22Rv1 (cell line): Measurements from ENCODE around the gene TBC1D13.
"Not testable (repeated sequence)": the region's sequence is repeated elsewhere in the genome, so short reads cannot be mapped to it uniquely, and the experiment has no call there.

Experiments used
- H3K27ac ChIP-seq: fragments of 450-650 bp; 2 replicates; pipeline ENCODE4 v1.5.1; 2017
- ZFX ChIP-seq: fragments of 450-650 bp; IDR thresholded peaks from 2 replicates; pipeline ENCODE4 v1.6.1; 2017; ENCODE audit warnings: antibody characterized with exemption, borderline replicate concordance
- TF ChIP-seq, protein P1 (sequence below): fragments of 450-650 bp; IDR thresholded peaks from 2 replicates; pipeline ENCODE4 v1.5.1; 2017; ENCODE audit warnings: mild to moderate bottlenecking

Gene TBC1D13

DNA sequence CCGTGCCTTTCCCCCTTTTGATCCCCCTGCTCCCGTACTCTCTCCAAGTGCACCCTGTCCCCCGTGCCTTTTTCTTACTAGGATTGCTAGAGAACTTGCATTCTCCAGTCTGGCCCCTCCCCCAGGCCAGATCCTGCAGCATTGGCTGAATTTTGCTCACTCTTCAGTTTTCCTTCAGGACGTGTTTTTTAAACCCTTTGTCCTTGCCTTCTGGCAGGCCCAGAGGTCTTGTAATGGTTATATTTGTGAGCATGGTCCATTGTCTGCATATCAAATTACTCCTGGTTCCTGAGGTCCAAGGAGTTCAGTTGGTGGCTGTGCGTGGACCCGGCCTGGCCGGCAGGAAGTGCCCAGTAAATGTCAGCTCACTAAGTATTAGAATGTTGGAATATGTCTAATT, 606 bp downstream of the TBC1D13 start:
- no peak for TF ChIP-seq ZFX
- TF ChIP-seq, protein P1, sequence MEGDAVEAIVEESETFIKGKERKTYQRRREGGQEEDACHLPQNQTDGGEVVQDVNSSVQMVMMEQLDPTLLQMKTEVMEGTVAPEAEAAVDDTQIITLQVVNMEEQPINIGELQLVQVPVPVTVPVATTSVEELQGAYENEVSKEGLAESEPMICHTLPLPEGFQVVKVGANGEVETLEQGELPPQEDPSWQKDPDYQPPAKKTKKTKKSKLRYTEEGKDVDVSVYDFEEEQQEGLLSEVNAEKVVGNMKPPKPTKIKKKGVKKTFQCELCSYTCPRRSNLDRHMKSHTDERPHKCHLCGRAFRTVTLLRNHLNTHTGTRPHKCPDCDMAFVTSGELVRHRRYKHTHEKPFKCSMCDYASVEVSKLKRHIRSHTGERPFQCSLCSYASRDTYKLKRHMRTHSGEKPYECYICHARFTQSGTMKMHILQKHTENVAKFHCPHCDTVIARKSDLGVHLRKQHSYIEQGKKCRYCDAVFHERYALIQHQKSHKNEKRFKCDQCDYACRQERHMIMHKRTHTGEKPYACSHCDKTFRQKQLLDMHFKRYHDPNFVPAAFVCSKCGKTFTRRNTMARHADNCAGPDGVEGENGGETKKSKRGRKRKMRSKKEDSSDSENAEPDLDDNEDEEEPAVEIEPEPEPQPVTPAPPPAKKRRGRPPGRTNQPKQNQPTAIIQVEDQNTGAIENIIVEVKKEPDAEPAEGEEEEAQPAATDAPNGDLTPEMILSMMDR = no peak
- peak overlapping the region; percentile 63 for H3K27ac ChIP-seq

DNA sequence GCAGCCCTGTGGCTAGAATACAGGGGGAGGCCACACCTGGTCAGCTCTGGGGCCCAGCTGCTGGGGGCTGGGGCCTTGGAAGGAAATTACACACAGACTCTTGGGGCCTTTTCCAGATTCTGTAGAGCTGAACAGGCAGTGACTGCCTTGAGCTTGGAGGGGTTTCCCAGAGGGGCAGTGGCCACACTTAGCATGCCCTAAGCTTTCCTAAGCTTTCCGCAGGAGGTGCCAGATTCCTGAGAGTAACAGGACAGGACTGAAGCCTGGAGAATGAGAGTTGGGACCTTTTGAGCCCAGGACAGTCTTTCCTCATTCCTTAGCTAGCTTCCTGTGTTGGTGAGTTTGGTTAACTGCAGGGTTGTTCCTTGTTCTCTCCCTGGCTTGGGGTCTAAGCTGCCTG, 1.4 kb downstream of the TBC1D13 start:
- H3K27ac ChIP-seq = no peak overlapping the region; the same call in 1 of the 2 replicates
- TF ChIP-seq ZFX = no peak
- TF ChIP-seq, protein P1 = no peak

DNA sequence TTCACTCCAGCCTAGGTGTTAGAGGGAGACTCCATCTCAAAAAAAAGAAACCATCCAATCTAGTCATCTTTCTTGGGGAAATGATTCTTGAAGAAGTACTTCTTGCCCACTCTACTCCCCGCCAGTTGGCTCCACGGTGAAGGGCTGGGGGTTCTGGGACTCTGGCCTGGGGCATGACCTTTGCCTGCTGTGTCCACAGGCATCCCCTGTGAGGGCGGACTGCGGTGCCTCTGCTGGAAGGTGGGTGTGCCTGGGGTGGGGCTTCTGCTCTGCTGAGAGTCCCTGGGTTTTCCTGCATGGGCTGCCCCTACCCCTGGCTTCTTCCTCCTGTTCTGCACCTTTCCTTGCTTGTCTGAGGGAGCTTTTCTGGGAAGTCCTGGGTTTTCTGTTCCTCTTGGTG, 3.5 kb downstream of the TBC1D13 start:
- no peak for TF ChIP-seq ZFX
- TF ChIP-seq, protein P1 = no peak
- no peak overlapping the region for H3K27ac ChIP-seq

DNA sequence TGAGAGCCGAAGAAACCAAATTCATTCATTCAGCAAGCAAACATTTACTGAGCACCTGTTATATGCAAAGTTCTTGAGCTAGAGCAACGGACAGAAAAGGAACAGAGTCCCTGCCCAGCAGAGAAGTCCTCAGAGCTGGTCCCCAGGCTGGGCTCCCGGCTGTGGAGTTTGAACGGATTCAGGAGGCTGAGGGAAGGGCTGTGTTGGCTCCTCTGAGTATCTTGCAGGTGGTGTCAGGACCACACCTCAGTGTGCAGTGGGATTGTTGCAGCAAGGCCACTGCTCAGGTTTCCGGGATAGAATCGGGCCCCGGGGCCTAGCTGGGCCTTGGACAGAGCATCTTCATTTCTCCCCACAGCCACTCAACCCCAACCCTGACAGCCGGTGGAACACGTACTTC, 5.1 kb downstream of the TBC1D13 start:
- no peak overlapping the region for H3K27ac ChIP-seq
- TF ChIP-seq, protein P1 = no peak
- no peak for TF ChIP-seq ZFX

DNA sequence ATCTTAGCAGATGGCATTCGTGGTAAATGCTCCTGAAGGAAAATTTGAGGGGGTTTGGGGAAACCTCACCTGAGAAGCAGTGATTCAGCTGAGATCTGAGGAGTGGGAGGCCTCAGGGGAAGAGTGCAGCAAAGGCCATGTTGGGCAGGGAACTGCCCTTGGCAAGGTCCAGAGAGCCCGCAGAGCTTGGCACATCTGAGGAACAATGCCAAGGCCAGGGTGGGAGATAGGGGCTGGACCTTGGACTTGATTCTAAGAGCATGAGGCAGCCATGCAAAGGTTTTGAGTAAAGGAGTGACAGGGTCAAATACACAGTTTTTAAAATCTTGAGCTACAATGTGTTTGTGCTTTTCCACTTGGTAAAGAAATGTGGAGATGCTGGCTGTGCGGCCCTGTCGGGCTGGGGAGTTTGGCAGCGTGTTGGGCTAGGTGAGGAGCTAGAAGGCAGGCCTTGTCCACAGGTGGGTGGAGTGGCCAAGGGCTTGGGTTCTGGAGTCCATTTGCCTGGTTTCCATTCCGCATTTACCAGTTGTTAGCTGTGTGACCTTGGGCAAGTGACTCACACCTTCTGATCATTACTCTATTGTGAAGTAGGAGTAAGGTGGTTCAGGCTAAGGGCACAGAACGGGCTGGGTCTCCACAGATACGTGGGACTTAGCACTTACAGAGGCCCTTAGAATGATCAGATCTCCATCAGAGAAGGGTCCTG, 6.1 kb downstream of the TBC1D13 start:
- TF ChIP-seq ZFX = no peak
- TF ChIP-seq, protein P1 = no peak
- no peak overlapping the region for H3K27ac ChIP-seq

DNA sequence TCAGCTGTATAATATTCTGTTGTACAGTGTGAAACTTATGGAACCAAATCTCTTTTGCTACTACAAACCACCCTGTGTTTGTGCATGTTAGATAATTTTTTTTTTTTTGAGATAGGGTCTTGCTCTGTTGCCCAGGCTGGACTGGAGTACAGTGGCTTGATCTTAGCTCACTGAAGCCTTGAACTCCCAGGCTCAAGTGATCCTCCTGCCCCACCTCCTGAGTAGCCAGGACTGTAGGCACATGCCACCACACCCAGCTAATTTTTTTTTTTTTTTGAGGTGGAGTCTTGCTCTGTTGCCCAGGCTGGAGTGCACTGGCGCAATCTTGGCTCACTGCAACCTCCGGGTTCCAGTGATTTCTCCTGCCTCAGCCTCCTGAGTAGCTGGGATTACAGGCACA, 7.9 kb downstream of the TBC1D13 start:
- not testable (repeated sequence) for H3K27ac ChIP-seq

DNA sequence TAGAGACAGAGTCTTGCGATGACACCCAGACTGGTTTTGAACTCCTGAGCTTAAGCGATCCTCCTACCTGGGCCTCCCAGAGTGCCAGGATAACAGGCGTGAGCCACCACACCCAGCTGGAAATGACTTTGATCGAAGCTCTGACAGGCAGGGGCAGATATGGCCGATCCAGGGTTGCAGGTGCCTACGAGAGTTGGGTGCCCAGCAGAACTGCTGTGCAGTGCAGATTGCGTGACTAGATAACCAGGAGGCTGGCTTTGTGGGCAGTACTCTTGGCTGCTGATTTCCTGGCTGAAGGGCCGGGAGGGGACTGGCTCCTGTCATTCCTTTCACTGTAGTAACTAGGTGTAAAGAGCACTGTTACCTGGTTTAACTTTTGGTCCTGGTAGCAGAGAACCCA, 11.8 kb downstream of the TBC1D13 start:
- no peak overlapping the region for H3K27ac ChIP-seq
- no peak for TF ChIP-seq ZFX
- TF ChIP-seq, protein P1 = no peak

DNA sequence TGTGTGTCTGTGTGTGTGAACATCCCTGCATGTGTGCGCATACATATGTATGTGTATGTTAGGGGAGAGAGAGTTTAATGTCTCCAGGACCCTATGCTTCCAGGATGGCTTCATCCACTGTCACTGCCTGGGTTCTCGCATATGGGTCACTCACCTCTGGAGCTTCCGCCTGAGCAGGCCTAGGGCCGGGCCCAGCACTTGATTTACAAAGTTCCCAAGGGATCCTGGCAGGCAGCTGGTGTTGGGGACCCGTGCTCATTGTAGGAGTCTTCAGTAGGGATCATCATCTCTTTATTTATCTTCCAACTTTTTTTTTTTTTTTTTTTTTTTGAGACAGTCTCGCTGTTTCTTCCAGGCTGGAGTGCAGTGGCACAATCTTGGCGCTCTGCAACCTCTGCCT, 13.0 kb downstream of the TBC1D13 start:
- no peak overlapping the region for H3K27ac ChIP-seq

More for the DNA sequence above, 13.0 kb downstream of the TBC1D13 start:
- TF ChIP-seq ZFX = no peak
- TF ChIP-seq, protein P1 = no peak
